ENCODE results near the gene GYS1.

Gene GYS1

DNA sequence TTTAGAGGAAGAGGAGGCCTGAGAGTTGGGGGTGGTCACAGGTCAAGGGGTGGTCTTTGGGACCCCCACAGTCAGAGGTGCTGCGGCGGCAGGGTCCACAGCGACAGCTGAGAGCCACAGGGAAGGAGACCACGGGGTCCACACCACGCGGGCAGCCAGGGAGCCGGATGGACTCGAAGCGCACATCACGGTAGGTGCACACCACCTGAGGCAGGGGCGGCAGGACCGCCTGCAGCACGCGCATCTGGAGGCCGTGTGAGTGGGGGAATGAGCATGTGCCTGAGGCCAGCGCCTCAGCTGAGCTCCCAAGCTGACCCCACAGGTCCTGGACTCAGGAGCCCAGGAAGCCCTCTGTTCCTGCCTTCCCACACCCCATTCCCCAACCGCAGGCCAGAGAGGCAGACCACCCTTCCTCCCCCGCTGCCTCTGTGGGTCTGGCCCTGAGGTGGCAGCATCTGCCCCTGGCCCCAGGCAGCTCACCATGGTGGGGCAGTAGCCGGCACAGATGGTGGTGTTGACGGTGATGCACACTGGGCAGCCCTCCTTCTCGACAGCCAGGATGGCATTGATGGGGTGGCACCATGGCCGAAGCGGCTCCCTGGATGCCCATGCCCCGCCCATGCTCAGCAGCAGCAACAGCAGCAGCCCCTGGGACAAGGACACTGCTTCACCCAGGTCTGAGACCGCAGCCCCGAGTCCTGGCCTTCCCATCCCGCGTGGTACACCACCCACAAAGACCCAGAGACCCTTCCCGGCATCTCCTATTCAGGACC, 23.1 kb upstream of the GYS1 start:
- TF ChIP-seq, protein P1, sequence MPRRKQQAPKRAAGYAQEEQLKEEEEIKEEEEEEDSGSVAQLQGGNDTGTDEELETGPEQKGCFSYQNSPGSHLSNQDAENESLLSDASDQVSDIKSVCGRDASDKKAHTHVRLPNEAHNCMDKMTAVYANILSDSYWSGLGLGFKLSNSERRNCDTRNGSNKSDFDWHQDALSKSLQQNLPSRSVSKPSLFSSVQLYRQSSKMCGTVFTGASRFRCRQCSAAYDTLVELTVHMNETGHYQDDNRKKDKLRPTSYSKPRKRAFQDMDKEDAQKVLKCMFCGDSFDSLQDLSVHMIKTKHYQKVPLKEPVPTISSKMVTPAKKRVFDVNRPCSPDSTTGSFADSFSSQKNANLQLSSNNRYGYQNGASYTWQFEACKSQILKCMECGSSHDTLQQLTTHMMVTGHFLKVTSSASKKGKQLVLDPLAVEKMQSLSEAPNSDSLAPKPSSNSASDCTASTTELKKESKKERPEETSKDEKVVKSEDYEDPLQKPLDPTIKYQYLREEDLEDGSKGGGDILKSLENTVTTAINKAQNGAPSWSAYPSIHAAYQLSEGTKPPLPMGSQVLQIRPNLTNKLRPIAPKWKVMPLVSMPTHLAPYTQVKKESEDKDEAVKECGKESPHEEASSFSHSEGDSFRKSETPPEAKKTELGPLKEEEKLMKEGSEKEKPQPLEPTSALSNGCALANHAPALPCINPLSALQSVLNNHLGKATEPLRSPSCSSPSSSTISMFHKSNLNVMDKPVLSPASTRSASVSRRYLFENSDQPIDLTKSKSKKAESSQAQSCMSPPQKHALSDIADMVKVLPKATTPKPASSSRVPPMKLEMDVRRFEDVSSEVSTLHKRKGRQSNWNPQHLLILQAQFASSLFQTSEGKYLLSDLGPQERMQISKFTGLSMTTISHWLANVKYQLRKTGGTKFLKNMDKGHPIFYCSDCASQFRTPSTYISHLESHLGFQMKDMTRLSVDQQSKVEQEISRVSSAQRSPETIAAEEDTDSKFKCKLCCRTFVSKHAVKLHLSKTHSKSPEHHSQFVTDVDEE (CRISPR knock-in tag; IDR thresholded peaks at IDR 0.05): no peak
- TF ChIP-seq RARB (CRISPR knock-in tag; IDR thresholded peaks at IDR 0.05) (no peak), CSDC2 (CRISPR knock-in tag; IDR thresholded peaks at IDR 0.05) (no peak), PPARA (CRISPR knock-in tag; IDR thresholded peaks at IDR 0.05; ENCODE audit: borderline replicate concordance) (no peak), ISL1 (CRISPR knock-in tag; IDR thresholded peaks at IDR 0.05) (no peak), ZFP30 (CRISPR knock-in tag; IDR thresholded peaks at IDR 0.05) (no peak)
- no peak for ATAC-seq

DNA sequence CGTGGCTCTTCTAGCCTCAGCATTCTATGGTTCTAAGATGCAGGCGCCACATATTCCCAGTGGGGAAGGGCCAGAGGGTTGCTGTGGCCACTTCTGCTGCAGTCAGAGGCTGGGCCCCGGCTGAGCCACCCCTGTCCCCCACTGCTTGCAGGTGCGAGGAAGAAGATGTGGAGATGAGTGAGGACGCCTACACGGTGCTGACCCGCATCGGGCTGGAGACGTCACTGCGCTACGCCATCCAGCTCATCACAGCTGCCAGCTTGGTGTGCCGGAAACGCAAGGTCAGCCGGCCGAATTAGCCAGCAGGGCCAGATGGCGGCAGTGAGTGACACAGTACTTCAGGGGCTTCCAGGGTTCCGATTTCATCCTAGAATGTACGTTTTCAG, 21.8 kb upstream of the GYS1 start:
- TF ChIP-seq ZFP3 (CRISPR knock-in tag; IDR thresholded peaks at IDR 0.05) (no peak), ARNTL (CRISPR knock-in tag; IDR thresholded peaks at IDR 0.05; ENCODE audit: borderline replicate concordance, low read depth) (no peak), GLIS3 (CRISPR knock-in tag; IDR thresholded peaks at IDR 0.05) (no peak), ZNF70 (CRISPR knock-in tag; IDR thresholded peaks at IDR 0.05) (no peak), BACH2 (CRISPR knock-in tag; IDR thresholded peaks at IDR 0.05; ENCODE audit: borderline replicate concordance) (no peak), ZFP30 (CRISPR knock-in tag; IDR thresholded peaks at IDR 0.05) (no peak), PPARA (CRISPR knock-in tag; IDR thresholded peaks at IDR 0.05; ENCODE audit: borderline replicate concordance) (no peak)
- TF ChIP-seq, protein P2, sequence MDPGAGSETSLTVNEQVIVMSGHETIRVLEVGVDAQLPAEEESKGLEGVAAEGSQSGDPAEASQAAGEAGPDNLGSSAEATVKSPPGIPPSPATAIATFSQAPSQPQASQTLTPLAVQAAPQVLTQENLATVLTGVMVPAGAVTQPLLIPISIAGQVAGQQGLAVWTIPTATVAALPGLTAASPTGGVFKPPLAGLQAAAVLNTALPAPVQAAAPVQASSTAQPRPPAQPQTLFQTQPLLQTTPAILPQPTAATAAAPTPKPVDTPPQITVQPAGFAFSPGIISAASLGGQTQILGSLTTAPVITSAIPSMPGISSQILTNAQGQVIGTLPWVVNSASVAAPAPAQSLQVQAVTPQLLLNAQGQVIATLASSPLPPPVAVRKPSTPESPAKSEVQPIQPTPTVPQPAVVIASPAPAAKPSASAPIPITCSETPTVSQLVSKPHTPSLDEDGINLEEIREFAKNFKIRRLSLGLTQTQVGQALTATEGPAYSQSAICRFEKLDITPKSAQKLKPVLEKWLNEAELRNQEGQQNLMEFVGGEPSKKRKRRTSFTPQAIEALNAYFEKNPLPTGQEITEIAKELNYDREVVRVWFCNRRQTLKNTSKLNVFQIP (CRISPR knock-in tag; IDR thresholded peaks at IDR 0.05; ENCODE audit: borderline replicate concordance, low read depth): no peak
- TF ChIP-seq, protein P3, sequence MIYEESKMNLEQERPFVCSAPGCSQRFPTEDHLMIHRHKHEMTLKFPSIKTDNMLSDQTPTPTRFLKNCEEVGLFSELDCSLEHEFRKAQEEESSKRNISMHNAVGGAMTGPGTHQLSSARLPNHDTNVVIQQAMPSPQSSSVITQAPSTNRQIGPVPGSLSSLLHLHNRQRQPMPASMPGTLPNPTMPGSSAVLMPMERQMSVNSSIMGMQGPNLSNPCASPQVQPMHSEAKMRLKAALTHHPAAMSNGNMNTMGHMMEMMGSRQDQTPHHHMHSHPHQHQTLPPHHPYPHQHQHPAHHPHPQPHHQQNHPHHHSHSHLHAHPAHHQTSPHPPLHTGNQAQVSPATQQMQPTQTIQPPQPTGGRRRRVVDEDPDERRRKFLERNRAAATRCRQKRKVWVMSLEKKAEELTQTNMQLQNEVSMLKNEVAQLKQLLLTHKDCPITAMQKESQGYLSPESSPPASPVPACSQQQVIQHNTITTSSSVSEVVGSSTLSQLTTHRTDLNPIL (CRISPR knock-in tag; IDR thresholded peaks at IDR 0.05; ENCODE audit: low read depth): no peak
- TF ChIP-seq, protein P1 (CRISPR knock-in tag; IDR thresholded peaks at IDR 0.05): no peak
- ATAC-seq: no peak

DNA sequence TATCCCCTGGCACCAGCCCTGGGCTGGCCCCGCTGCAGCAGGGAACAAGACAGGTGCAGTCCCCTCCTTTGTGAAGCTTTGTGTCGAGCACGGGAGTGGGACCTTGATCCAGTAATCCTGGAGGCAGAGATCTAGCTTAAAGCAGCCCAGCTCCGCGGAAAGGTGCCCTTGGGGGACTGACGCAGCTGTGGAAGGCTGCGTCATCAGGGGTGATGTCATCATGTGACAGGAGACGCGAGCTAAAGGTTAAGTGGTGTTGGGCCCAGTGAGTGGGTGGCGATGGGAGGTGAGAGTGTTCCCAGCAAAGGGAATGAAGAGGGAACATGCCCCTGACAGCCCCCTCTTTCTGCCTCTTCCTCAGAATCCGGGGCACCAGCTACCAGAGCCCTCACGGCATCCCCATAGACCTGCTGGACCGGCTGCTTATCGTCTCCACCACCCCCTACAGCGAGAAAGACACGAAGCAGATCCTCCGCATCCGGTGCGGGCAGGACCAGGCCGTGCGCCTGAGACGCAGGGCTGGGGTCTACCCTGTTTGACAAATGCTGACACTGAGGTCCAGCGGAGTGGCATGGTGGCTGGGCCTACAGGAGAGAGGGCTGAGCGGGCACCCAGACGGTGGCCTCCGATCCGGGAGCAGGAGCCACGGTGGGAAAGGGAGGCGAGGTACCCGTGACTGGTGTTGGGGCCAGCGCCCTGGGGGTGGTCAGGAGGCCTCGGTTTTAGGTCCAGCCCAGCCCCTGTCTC, 21.2 kb upstream of the GYS1 start:
- TF ChIP-seq ZFP3 (CRISPR knock-in tag; IDR thresholded peaks at IDR 0.05) (no peak), TCF4 (CRISPR knock-in tag; IDR thresholded peaks at IDR 0.05; ENCODE audit: borderline replicate concordance) (no peak), CSDC2 (CRISPR knock-in tag; IDR thresholded peaks at IDR 0.05) (no peak), SNAI2 (CRISPR knock-in tag; IDR thresholded peaks at IDR 0.05) (no peak), GLIS3 (CRISPR knock-in tag; IDR thresholded peaks at IDR 0.05) (no peak), ESRRG (CRISPR knock-in tag; IDR thresholded peaks at IDR 0.05) (no peak), PPARA (CRISPR knock-in tag; IDR thresholded peaks at IDR 0.05; ENCODE audit: borderline replicate concordance) (no peak), ZNF70 (CRISPR knock-in tag; IDR thresholded peaks at IDR 0.05) (no peak), ISL1 (CRISPR knock-in tag; IDR thresholded peaks at IDR 0.05) (no peak), ZFP30 (CRISPR knock-in tag; IDR thresholded peaks at IDR 0.05) (no peak)
- TF ChIP-seq, protein P2 (CRISPR knock-in tag; IDR thresholded peaks at IDR 0.05; ENCODE audit: borderline replicate concordance, low read depth): no peak
- TF ChIP-seq, protein P1 (CRISPR knock-in tag; IDR thresholded peaks at IDR 0.05): no peak
- TF ChIP-seq, protein P3 (CRISPR knock-in tag; IDR thresholded peaks at IDR 0.05; ENCODE audit: low read depth): no peak
- no peak for ATAC-seq
